ENCODE measurements around the gene PTPRT. TPM values are rescaled to one million over a fixed set of nuclear protein-coding genes. Genes with fewer than 3 reads are reported as not detected.

PTPRT gene
- total and polyA plus RNA-seq, 10 of the 15 experiments (the other 5 are each of a cell fraction or from before 2014, with no cell fraction given): not detected

DNA sequence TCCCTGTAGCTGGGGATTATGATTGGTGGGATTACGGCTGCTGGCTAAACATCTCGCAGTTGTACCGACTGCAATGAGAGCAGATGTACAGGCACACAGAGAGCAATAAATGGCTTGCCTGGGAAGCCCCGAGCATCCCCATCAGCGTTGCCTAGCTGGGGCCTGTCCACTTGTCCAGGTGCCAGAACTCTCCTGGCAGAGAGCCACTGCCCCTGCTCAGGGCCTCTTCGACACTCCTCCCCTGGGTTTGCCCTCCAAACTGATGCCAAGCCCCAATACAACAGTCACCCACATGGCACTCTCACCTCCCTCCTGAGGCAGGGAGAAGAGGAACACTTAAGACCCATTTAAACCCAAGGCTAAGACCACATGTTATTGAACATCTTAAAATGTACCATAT is 715.1 kb downstream of the PTPRT start (continued):
- TF ChIP-seq POLR2A (IDR thresholded peaks at IDR 0.05; ENCODE audit: low read depth, low read length) (no peak), MTA2 (IDR thresholded peaks at IDR 0.05; ENCODE audit: low read depth) (no peak), E2F8 (IDR thresholded peaks at IDR 0.05; ENCODE audit: low read depth, partially characterized antibody) (no peak)
- TF ChIP-seq, protein P1, sequence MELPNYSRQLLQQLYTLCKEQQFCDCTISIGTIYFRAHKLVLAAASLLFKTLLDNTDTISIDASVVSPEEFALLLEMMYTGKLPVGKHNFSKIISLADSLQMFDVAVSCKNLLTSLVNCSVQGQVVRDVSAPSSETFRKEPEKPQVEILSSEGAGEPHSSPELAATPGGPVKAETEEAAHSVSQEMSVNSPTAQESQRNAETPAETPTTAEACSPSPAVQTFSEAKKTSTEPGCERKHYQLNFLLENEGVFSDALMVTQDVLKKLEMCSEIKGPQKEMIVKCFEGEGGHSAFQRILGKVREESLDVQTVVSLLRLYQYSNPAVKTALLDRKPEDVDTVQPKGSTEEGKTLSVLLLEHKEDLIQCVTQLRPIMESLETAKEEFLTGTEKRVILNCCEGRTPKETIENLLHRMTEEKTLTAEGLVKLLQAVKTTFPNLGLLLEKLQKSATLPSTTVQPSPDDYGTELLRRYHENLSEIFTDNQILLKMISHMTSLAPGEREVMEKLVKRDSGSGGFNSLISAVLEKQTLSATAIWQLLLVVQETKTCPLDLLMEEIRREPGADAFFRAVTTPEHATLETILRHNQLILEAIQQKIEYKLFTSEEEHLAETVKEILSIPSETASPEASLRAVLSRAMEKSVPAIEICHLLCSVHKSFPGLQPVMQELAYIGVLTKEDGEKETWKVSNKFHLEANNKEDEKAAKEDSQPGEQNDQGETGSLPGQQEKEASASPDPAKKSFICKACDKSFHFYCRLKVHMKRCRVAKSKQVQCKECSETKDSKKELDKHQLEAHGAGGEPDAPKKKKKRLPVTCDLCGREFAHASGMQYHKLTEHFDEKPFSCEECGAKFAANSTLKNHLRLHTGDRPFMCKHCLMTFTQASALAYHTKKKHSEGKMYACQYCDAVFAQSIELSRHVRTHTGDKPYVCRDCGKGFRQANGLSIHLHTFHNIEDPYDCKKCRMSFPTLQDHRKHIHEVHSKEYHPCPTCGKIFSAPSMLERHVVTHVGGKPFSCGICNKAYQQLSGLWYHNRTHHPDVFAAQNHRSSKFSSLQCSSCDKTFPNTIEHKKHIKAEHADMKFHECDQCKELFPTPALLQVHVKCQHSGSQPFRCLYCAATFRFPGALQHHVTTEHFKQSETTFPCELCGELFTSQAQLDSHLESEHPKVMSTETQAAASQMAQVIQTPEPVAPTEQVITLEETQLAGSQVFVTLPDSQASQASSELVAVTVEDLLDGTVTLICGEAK (IDR thresholded peaks at IDR 0.05; ENCODE audit: borderline replicate concordance): no peak

- no peaks in the 10 kb centered on the region for H3K9me3 ChIP-seq (replicated peaks; ENCODE audit: control insufficient read depth, insufficient read depth, low read length)
- no TSS peak for BruUV-seq (replicated peaks)
- no peak overlapping the region for H3K27ac ChIP-seq (ENCODE audit: control insufficient read depth, insufficient read depth)
- ChIA-PET POLR2A (no interaction called here), RAD21 (ENCODE audit: unreplicated experiment) (no interaction called here), CTCF (interaction anchor here (1.4 kb wide), 1 partner anchor 12 kb away, joined by 4 read pairs; no protein-coding TSS in a partner anchor), SMC1A (ENCODE audit: uncharacterized antibody, unreplicated experiment) (interaction anchor here (1.3 kb wide), 1 partner anchor 10 kb away, joined by 3 read pairs; no protein-coding TSS in a partner anchor)
- no peaks in the 10 kb centered on the region for H3K4me1 ChIP-seq (ENCODE audit: control insufficient read depth, insufficient read depth, low read length)
- no peak overlapping the region for H3K4me3 ChIP-seq
- no peak overlapping the region for H2AFZ ChIP-seq (ENCODE audit: control insufficient read depth, low read depth, low read length)
- H4K20me1 ChIP-seq (ENCODE audit: control insufficient read depth, insufficient read depth): no peaks in the 10 kb centered on the region
- in situ Hi-C loops (cut with MboI): no loop called here
- FAIRE-seq (no peak), DNase-seq (ENCODE audit: low read depth, low spot score) (no peak), ATAC-seq (no peak)
- no peak overlapping the region for H3K9ac ChIP-seq (ENCODE audit: control insufficient read depth, insufficient read depth, low read length)
- 64% methylated on average over 19 of the region's 19 CpGs for WGBS (ENCODE audit: insufficient coverage, insufficient replicate concordance, low lambda C conversion rate, missing lambda C conversion rate)
- H3K27me3 ChIP-seq (replicated peaks in 1 of 2; ENCODE audit: control insufficient read depth in 2 of 2, insufficient read depth in 2 of 2, low read length in 1 of 2): no peaks in the 10 kb centered on the region; a peak in 2 of 4 replicates
- H3K4me2 ChIP-seq (ENCODE audit: control insufficient read depth, insufficient read depth): no peak overlapping the region
- intact Hi-C loops (cut with micrococcal nuclease; ENCODE audit: unreplicated experiment): no loop called here
- H3K36me3 ChIP-seq (ENCODE audit: control insufficient read depth in 2 of 2, insufficient read depth in 2 of 2, low read length in 1 of 2): no peaks in the 10 kb centered on the region
- TF ChIP-seq SREBF2 (IDR thresholded peaks at IDR 0.05; ENCODE audit: low read length) (no peak), BHLHE40 (IDR thresholded peaks at IDR 0.05; ENCODE audit: borderline replicate concordance in 1 of 2, low read depth in 2 of 2, low read length in 1 of 2) (no peak), EED (IDR thresholded peaks at IDR 0.05; ENCODE audit: low read depth) (no peak)
- TF ChIP-seq, protein P2, sequence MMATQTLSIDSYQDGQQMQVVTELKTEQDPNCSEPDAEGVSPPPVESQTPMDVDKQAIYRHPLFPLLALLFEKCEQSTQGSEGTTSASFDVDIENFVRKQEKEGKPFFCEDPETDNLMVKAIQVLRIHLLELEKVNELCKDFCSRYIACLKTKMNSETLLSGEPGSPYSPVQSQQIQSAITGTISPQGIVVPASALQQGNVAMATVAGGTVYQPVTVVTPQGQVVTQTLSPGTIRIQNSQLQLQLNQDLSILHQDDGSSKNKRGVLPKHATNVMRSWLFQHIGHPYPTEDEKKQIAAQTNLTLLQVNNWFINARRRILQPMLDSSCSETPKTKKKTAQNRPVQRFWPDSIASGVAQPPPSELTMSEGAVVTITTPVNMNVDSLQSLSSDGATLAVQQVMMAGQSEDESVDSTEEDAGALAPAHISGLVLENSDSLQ (IDR thresholded peaks at IDR 0.05): no peak
- TF ChIP-seq, protein P1 (IDR thresholded peaks at IDR 0.05; ENCODE audit: borderline replicate concordance): no peak
- no peaks in the 10 kb centered on the region for H3K79me2 ChIP-seq (ENCODE audit: control insufficient read depth, insufficient read depth, low read length)
These were observed 717.5 kb downstream of the PTPRT start for GRCh38 chr20:42472198-42472597.
